Activated naive CD8-positive, alpha-beta T cell treated with anti-CD3 and anti-CD28 coated beads, Interleukin-2, amount 10 ng/mL, durations not matched to agents 7 days and 5 days (primary cell): ENCODE measurements around the gene LRRC2. TPM values are rescaled to one million over a fixed set of nuclear protein-coding genes. Genes with fewer than 3 reads are reported as not detected.
A peak's percentile ranks its signal among the peaks of the same experiment; 100 is the strongest.

Source experiments
- ATAC-seq: fragments of 150-1000 bp; cut with Tn5 transposase; one replicate; pipeline ENCODE4 v1.10.0; 2021; ENCODE audit warnings: low read depth, moderate library complexity
- POLR2A ChIA-PET: fragments of 350-600 bp; sonication (Branson Sonifier 250); formaldehyde crosslinking; loops from one replicate; lab custom pipeline; 2021; ENCODE audit warnings: antibody characterized with exemption; lab: Charles Lee
- DNase-seq: peaks from one replicate; pipeline ENCODE4 v3.0.0; 2021
- H3K27ac Mint-ChIP-seq: one replicate; pipeline ENCODE4 v1.8.0; 2022; ENCODE audit warnings: mild to moderate bottlenecking, mixed read lengths
- H3K27me3 Mint-ChIP-seq: one replicate; pipeline ENCODE4 v1.8.0; 2022; ENCODE audit warnings: mild to moderate bottlenecking, moderate library complexity, mixed read lengths
- H3K36me3 Mint-ChIP-seq: one replicate; pipeline ENCODE4 v1.8.0; 2021; ENCODE audit warnings: mild to moderate bottlenecking, mixed read lengths
- H3K4me1 Mint-ChIP-seq: one replicate; pipeline ENCODE4 v1.8.0; 2021; ENCODE audit warnings: mixed read lengths
- H3K4me3 Mint-ChIP-seq: one replicate; pipeline ENCODE4 v1.8.0; 2022; ENCODE audit warnings: mild to moderate bottlenecking, moderate library complexity, mixed read lengths
- H3K9me3 Mint-ChIP-seq: one replicate; pipeline ENCODE4 v1.8.0; 2021; ENCODE audit warnings: mixed read lengths
- total RNA-seq, 2 experiments: library from RNA; stranded (reverse); gene quantifications; one replicate each; pipeline ENCODE4 v1.2.3, GENCODE V29; 2021

Gene LRRC2
- total RNA-seq, 2 experiments from 2014 or later, result 0.45 to 0.75 TPM

GRCh38 chr3:46576386-46576785 lies 10.3 kb upstream of the LRRC2 start:
- H3K4me3 Mint-ChIP-seq, result no peak overlapping the region
- ATAC-seq (no peak), DNase-seq (no peak)
- H3K36me3 Mint-ChIP-seq, result no peaks in the 10 kb centered on the region
- peaks cover 11% of the 10 kb centered on the region for H3K27me3 Mint-ChIP-seq
- POLR2A ChIA-PET, result no interaction called here
- H3K27ac Mint-ChIP-seq, result no peak overlapping the region
- no peaks in the 10 kb centered on the region for H3K9me3 Mint-ChIP-seq
- peaks cover 4% of the 10 kb centered on the region for H3K4me1 Mint-ChIP-seq

GRCh38 chr3:46575577-46576222 lies 9.6 kb upstream of the LRRC2 start:
- Mint-ChIP-seq H3K4me3 (no peak overlapping the region), H3K27ac (no peak overlapping the region), H3K4me1 (peaks cover 4% of the 10 kb centered on the region), H3K9me3 (no peaks in the 10 kb centered on the region), H3K36me3 (no peaks in the 10 kb centered on the region), H3K27me3 (peaks cover 9% of the 10 kb centered on the region)
- DNase-seq, result no peak
- POLR2A ChIA-PET, result no interaction called here
- ATAC-seq, result no peak

- Mint-ChIP-seq H3K27ac (no peak overlapping the region), H3K36me3 (no peaks in the 10 kb centered on the region), H3K9me3 (no peaks in the 10 kb centered on the region), H3K27me3 (peaks cover 12% of the 10 kb centered on the region), H3K4me1 (peaks cover 4% of the 10 kb centered on the region), H3K4me3 (no peak overlapping the region)
- ATAC-seq, result no peak
- POLR2A ChIA-PET, result no interaction called here
- DNase-seq, result no peak
These were observed 8.9 kb upstream of the LRRC2 start for GRCh38 chr3:46574881-46575576.

- peaks cover 4% of the 10 kb centered on the region for H3K4me1 Mint-ChIP-seq
- H3K9me3 Mint-ChIP-seq, result no peaks in the 10 kb centered on the region
- POLR2A ChIA-PET, result no interaction called here
- peaks cover 20% of the 10 kb centered on the region for H3K27me3 Mint-ChIP-seq
- no peak overlapping the region for H3K4me3 Mint-ChIP-seq
- H3K36me3 Mint-ChIP-seq, result no peaks in the 10 kb centered on the region
- ATAC-seq (no peak), DNase-seq (no peak)
- no peak overlapping the region for H3K27ac Mint-ChIP-seq
These were observed 8.1 kb upstream of the LRRC2 start for GRCh38 chr3:46574243-46574646.

GRCh38 chr3:46573701-46574100 lies 7.6 kb upstream of the LRRC2 start:
- ATAC-seq (no peak), DNase-seq (no peak)
- Mint-ChIP-seq H3K27me3 (peaks cover 24% of the 10 kb centered on the region), H3K4me1 (no peaks in the 10 kb centered on the region), H3K27ac (no peak overlapping the region), H3K9me3 (no peaks in the 10 kb centered on the region), H3K36me3 (no peaks in the 10 kb centered on the region), H3K4me3 (no peak overlapping the region)
- POLR2A ChIA-PET, result no interaction called here

- H3K36me3 Mint-ChIP-seq, result no peaks in the 10 kb centered on the region
- no peaks in the 10 kb centered on the region for H3K9me3 Mint-ChIP-seq
- no peak for DNase-seq
- peaks cover 34% of the 10 kb centered on the region for H3K27me3 Mint-ChIP-seq
- no peaks in the 10 kb centered on the region for H3K4me1 Mint-ChIP-seq
- ATAC-seq, result no peak
- POLR2A ChIA-PET, result no interaction called here
- no peak overlapping the region for H3K4me3 Mint-ChIP-seq
- no peak overlapping the region for H3K27ac Mint-ChIP-seq
These were observed 5.6 kb upstream of the LRRC2 start for GRCh38 chr3:46571684-46572083.

- Mint-ChIP-seq H3K4me1 (peaks cover 9% of the 10 kb centered on the region), H3K9me3 (peaks cover 5% of the 10 kb centered on the region), H3K36me3 (peaks cover 3% of the 10 kb centered on the region), H3K27me3 (peaks cover 62% of the 10 kb centered on the region), H3K4me3 (peak overlapping the region; percentile 70), H3K27ac (no peak overlapping the region)
- DNase-seq (no peak), ATAC-seq (no peak)
- POLR2A ChIA-PET, result interaction anchor here (0.8 to 0.9 kb wide), 2 partner anchors 26 to 75 kb away, joined by 3 read pairs; no protein-coding TSS in a partner anchor
These were observed 479 bp downstream of the LRRC2 start for GRCh38 chr3:46565607-46566039.

GRCh38 chr3:46565077-46565476 lies 1.0 kb downstream of the LRRC2 start:
- peaks cover 5% of the 10 kb centered on the region for H3K9me3 Mint-ChIP-seq
- H3K27ac Mint-ChIP-seq, result no peak overlapping the region
- peak overlapping the region; percentile 70 for H3K4me3 Mint-ChIP-seq
- ATAC-seq, result no peak
- no peak for DNase-seq
- H3K36me3 Mint-ChIP-seq, result peaks cover 3% of the 10 kb centered on the region
- POLR2A ChIA-PET, result interaction anchor here (0.8 to 0.9 kb wide), 2 partner anchors 26 to 75 kb away, joined by 3 read pairs; no protein-coding TSS in a partner anchor
- H3K27me3 Mint-ChIP-seq, result peaks cover 65% of the 10 kb centered on the region
- peaks cover 9% of the 10 kb centered on the region for H3K4me1 Mint-ChIP-seq

- H3K9me3 Mint-ChIP-seq, result peaks cover 5% of the 10 kb centered on the region
- POLR2A ChIA-PET, result interaction anchor here (0.8 to 0.9 kb wide), 2 partner anchors 25 to 74 kb away, joined by 3 read pairs; no protein-coding TSS in a partner anchor
- H3K27me3 Mint-ChIP-seq, result peaks cover 64% of the 10 kb centered on the region
- ATAC-seq, result no peak
- DNase-seq, result no peak
- H3K36me3 Mint-ChIP-seq, result peaks cover 3% of the 10 kb centered on the region
- H3K4me1 Mint-ChIP-seq, result peaks cover 9% of the 10 kb centered on the region
- H3K27ac Mint-ChIP-seq, result no peak overlapping the region
- no peak overlapping the region for H3K4me3 Mint-ChIP-seq
These were observed 1.7 kb downstream of the LRRC2 start for GRCh38 chr3:46564190-46565021.

GRCh38 chr3:46561951-46562350 lies 4.2 kb downstream of the LRRC2 start:
- no peak for DNase-seq
- no peak overlapping the region for H3K4me3 Mint-ChIP-seq
- H3K4me1 Mint-ChIP-seq, result peaks cover 18% of the 10 kb centered on the region
- peaks cover 58% of the 10 kb centered on the region for H3K27me3 Mint-ChIP-seq
- POLR2A ChIA-PET, result interaction anchor here (1.1 kb wide), 1 partner anchor 73 kb away, joined by 5 read pairs; no protein-coding TSS in a partner anchor
- no peak overlapping the region for H3K27ac Mint-ChIP-seq
- ATAC-seq, result no peak
- H3K9me3 Mint-ChIP-seq, result peaks cover 5% of the 10 kb centered on the region
- peaks cover 3% of the 10 kb centered on the region for H3K36me3 Mint-ChIP-seq

- Mint-ChIP-seq H3K27ac (no peak overlapping the region), H3K9me3 (peaks cover 5% of the 10 kb centered on the region)
These were observed 4.6 kb downstream of the LRRC2 start for GRCh38 chr3:46561511-46561910.

GRCh38 chr3:46559091-46559704 lies 6.9 kb downstream of the LRRC2 start:
- DNase-seq (no peak), ATAC-seq (no peak)
- H3K27ac Mint-ChIP-seq, result no peak overlapping the region
- peak overlapping the region; percentile 80 for H3K4me3 Mint-ChIP-seq
- POLR2A ChIA-PET, result no interaction called here
- peaks cover 5% of the 10 kb centered on the region for H3K36me3 Mint-ChIP-seq
- H3K4me1 Mint-ChIP-seq, result peaks cover 10% of the 10 kb centered on the region
- peaks cover 5% of the 10 kb centered on the region for H3K9me3 Mint-ChIP-seq
- peaks cover 50% of the 10 kb centered on the region for H3K27me3 Mint-ChIP-seq

More at GRCh38 chr3:46561511-46561910, 4.6 kb downstream of the LRRC2 start:
- ATAC-seq, result no peak
- H3K4me3 Mint-ChIP-seq, result no peak overlapping the region
- POLR2A ChIA-PET, result interaction anchor here (1.1 kb wide), 1 partner anchor 72 kb away, joined by 5 read pairs; no protein-coding TSS in a partner anchor
- peaks cover 18% of the 10 kb centered on the region for H3K4me1 Mint-ChIP-seq
- DNase-seq, result no peak
- peaks cover 61% of the 10 kb centered on the region for H3K27me3 Mint-ChIP-seq
- peaks cover 5% of the 10 kb centered on the region for H3K36me3 Mint-ChIP-seq
